GM12878 (cell line): ENCODE results near the gene CLCNKB. TPM values are rescaled to one million over a fixed set of nuclear protein-coding genes. Genes with fewer than 3 reads are reported as not detected.

ENCODE experiments used
- ATAC-seq: fragments of 200-7000 bp; cut with Tn5 transposase; 3 replicates; pipeline ENCODE4 v1.9.1; 2020; ENCODE audit warnings: mild to moderate bottlenecking, moderate library complexity
- BruUV-seq: library from RNA; stranded (reverse); fragments of 400-500 nt; replicated peaks from 2 replicates; lab custom pipeline; 2021; lab: Mats Ljungman, UMichigan
- CTCF ChIA-PET: fragments of 300-600 bp; sonication (Branson Sonifier 250); formaldehyde crosslinking; extraction: SDS; loops from one replicate; lab custom pipeline; 2021; ENCODE audit warnings: inconsistent platforms; lab: Yijun Ruan, JAX
- POLR2A ChIA-PET: fragments of 350-600 bp; formaldehyde crosslinking; extraction: SDS; loops from one replicate; lab custom pipeline; 2021; ENCODE audit warnings: inconsistent platforms; lab: Charles Lee
- RAD21 ChIA-PET: fragments of 300-600 bp; sonication (Branson Sonifier 250); formaldehyde crosslinking; loops from one replicate; lab custom pipeline; 2023; ENCODE audit warnings: antibody characterized with exemption; ENCODE audit not compliant: unreplicated experiment; lab: Charles Lee
- SMC1A ChIA-PET: fragments of 300-600 bp; sonication (Branson Sonifier 250); formaldehyde crosslinking; loops from one replicate; lab custom pipeline; 2023; ENCODE audit not compliant: unreplicated experiment, uncharacterized antibody; lab: Charles Lee
- DNase-seq: peaks from one replicate; pipeline ENCODE4 v3.0.0-alpha.2; 2011; ENCODE audit warnings: low read depth, low spot score
- FAIRE-seq: peaks from 3 replicates; lab custom pipeline; 2011; peaks lifted over from hg19 to GRCh38; lab: Jason Lieb, UNC
- H2AFZ ChIP-seq: 2 replicates; pipeline ENCODE4 v1.6.0; 2011; ENCODE audit warnings: low read depth, low read length, control low read depth; ENCODE audit not compliant: control insufficient read depth
- H3K27ac ChIP-seq: 2 replicates; pipeline ENCODE4 v1.5.1; 2011; ENCODE audit warnings: control low read depth; ENCODE audit not compliant: control insufficient read depth, insufficient read depth
- H3K27me3 ChIP-seq, 2 experiments: replicated peaks in 1 of 2; 2 replicates each; pipeline versions ENCODE4 v1.6.0 to v1.6.1; 2011; ENCODE audit warnings: low read length in 1 of 2; ENCODE audit not compliant: control insufficient read depth in 2 of 2, insufficient read depth in 2 of 2
- H3K36me3 ChIP-seq, 2 experiments: 2 replicates each; pipeline ENCODE4 v1.5.1; 2011; ENCODE audit warnings: low read length in 1 of 2; ENCODE audit not compliant: control insufficient read depth in 2 of 2, insufficient read depth in 2 of 2
- H3K4me1 ChIP-seq: 2 replicates; pipeline ENCODE4 v1.6.1; 2011; ENCODE audit warnings: mild to moderate bottlenecking, low read length, moderate library complexity, mixed read lengths; ENCODE audit not compliant: control insufficient read depth, insufficient read depth
- H3K4me2 ChIP-seq: 2 replicates; pipeline ENCODE4 v1.6.0; 2011; ENCODE audit warnings: control low read depth; ENCODE audit not compliant: control insufficient read depth, insufficient read depth
- H3K4me3 ChIP-seq: fragments of 200-600 bp; sonication (generic); 2 replicates; pipeline ENCODE4 v1.5.1; 2016
- H3K79me2 ChIP-seq: 2 replicates; pipeline ENCODE4 v1.6.0; 2011; ENCODE audit warnings: low read length; ENCODE audit not compliant: control insufficient read depth, insufficient read depth
- H3K9ac ChIP-seq: 2 replicates; pipeline ENCODE4 v1.8.0; 2011; ENCODE audit warnings: low read length, control low read depth, mixed read lengths; ENCODE audit not compliant: control insufficient read depth, insufficient read depth
- H3K9me3 ChIP-seq: replicated peaks from 3 replicates; pipeline ENCODE4 v1.5.1; 2011; ENCODE audit warnings: mild to moderate bottlenecking, low read length; ENCODE audit not compliant: control insufficient read depth, insufficient read depth
- H4K20me1 ChIP-seq: 2 replicates; pipeline ENCODE4 v1.6.0; 2011; ENCODE audit not compliant: control insufficient read depth, insufficient read depth
- CHD2 ChIP-seq: IDR thresholded peaks from 2 replicates; pipeline ENCODE4 v1.6.1; 2011; ENCODE audit warnings: low read depth, low read length, improper control_type of control experiment, borderline replicate concordance
- EED ChIP-seq: sonication (generic); IDR thresholded peaks from 2 replicates; pipeline ENCODE4 v1.6.1; 2016; ENCODE audit warnings: antibody characterized with exemption, low read depth
- KDM1A ChIP-seq: fragments of 200-600 bp; sonication (generic); IDR thresholded peaks from 2 replicates; pipeline ENCODE4 v1.6.1; 2016; ENCODE audit warnings: borderline replicate concordance
- ZNF384 ChIP-seq: IDR thresholded peaks from 2 replicates; pipeline ENCODE4 v1.6.1; 2012; ENCODE audit warnings: low read depth, mild to moderate bottlenecking, low read length, improper control_type of control experiment, borderline replicate concordance
- WGBS: methylation state at CpG from one replicate; pipeline ENCODE4 v1.1.6; 2016; ENCODE audit warnings: low lambda C conversion rate; ENCODE audit not compliant: insufficient replicate concordance, insufficient coverage; ENCODE audit errors: missing lambda C conversion rate; 5-methylcytosine and 5-hydroxymethylcytosine counted together
- in situ Hi-C: fragments of 300-500 bp; cut with MboI; formaldehyde crosslinking; loops from 9 replicates; pipeline ENCODE4 v1.14.3; 2018; ENCODE audit warnings: mixed read lengths
- intact Hi-C: fragments of 100-400 bp; cut with micrococcal nuclease; formaldehyde crosslinking; loops from one replicate; pipeline ENCODE4 v1.14.2; 2022; ENCODE audit not compliant: unreplicated experiment
- polyA plus RNA-seq, 11 experiments: library from polyadenylated mRNA; depleted of rRNA in 4 of 11; unstranded in 6 of 11; stranded (reverse) in 5 of 11; fragments of >200 nt; fragmentation: Nextera tagmentation in 4 of 11; fragmentation: Illumina TruSeq in 1 of 11; extraction: Ambion mirVana in 4 of 11; extraction: Trizol in 1 of 11; gene quantifications; 1 replicate in 1 of 11; 2 replicates in 10 of 11; pipeline versions ENCODE4 v1.2.1 to v1.2.3, GENCODE V29; 2011 to 2016; ENCODE audit warnings: inconsistent platforms in 2 of 11, missing spikeins in 2 of 11, low read depth in 1 of 11
- total RNA-seq, 4 experiments: library from RNA; depleted of rRNA in 3 of 4; stranded (reverse); fragments of >200 nt in 3 of 4; fragmentation: Illumina TruSeq in 1 of 4; extraction: Trizol in 1 of 4; gene quantifications; 2 replicates each; pipeline versions ENCODE4 v1.2.1 to v1.2.3, GENCODE V29; 2013 to 2021
- TF ChIP-seq, protein P1 (sequence below): IDR thresholded peaks from 2 replicates; pipeline ENCODE4 v1.6.1; 2011; ENCODE audit warnings: low read depth, low read length, improper control_type of control experiment, borderline replicate concordance
- TF ChIP-seq, protein P2 (sequence below): IDR thresholded peaks from 2 replicates; pipeline ENCODE4 v1.6.1; 2011; ENCODE audit warnings: borderline replicate concordance, low read depth, mild to moderate bottlenecking, moderate library complexity, mixed read lengths, low read length; ENCODE audit not compliant: insufficient read depth; ENCODE audit errors: extremely low read length

CLCNKB gene
- total and polyA plus RNA-seq, 10 of the 15 experiments (the other 5 are each of a cell fraction or from before 2014, with no cell fraction given), result 0.05 TPM; not detected in 9

- SMC1A ChIA-PET, result interaction anchor here (0.5 to 2.4 kb wide), 6 partner anchors 13 to 203 kb away, joined by 3 to 8 read pairs (median 4); no protein-coding TSS in a partner anchor
- intact Hi-C loops (no loop called here), in situ Hi-C loops (no loop called here)
- CTCF ChIA-PET, result interaction anchor here (0.9 to 2.1 kb wide), 5 partner anchors 10 to 206 kb away, joined by 3 to 8 read pairs (median 7); no protein-coding TSS in a partner anchor
- POLR2A ChIA-PET, result interaction anchor here (0.6 to 0.7 kb wide), 2 partner anchors 21 to 184 kb away, joined by 3 to 5 read pairs; no protein-coding TSS in a partner anchor
- Histone ChIP-seq H3K4me3 (no peak overlapping the region), H3K36me3 (no peaks in the 10 kb centered on the region), H2AFZ (no peak overlapping the region), H3K27me3 (no peaks in the 10 kb centered on the region), H3K79me2 (no peaks in the 10 kb centered on the region), H3K4me1 (no peaks in the 10 kb centered on the region), H3K9me3 (no peaks in the 10 kb centered on the region), H4K20me1 (no peaks in the 10 kb centered on the region; the same call in 1 of the 2 replicates), H3K27ac (no peak overlapping the region), H3K9ac (no peak overlapping the region), H3K4me2 (no peak overlapping the region)
- TF ChIP-seq, protein P1, sequence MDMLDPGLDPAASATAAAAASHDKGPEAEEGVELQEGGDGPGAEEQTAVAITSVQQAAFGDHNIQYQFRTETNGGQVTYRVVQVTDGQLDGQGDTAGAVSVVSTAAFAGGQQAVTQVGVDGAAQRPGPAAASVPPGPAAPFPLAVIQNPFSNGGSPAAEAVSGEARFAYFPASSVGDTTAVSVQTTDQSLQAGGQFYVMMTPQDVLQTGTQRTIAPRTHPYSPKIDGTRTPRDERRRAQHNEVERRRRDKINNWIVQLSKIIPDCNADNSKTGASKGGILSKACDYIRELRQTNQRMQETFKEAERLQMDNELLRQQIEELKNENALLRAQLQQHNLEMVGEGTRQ, result no peak
- TF ChIP-seq EED (no peak), ZNF384 (no peak), KDM1A (no peak), CHD2 (no peak)
- TF ChIP-seq, protein P2, sequence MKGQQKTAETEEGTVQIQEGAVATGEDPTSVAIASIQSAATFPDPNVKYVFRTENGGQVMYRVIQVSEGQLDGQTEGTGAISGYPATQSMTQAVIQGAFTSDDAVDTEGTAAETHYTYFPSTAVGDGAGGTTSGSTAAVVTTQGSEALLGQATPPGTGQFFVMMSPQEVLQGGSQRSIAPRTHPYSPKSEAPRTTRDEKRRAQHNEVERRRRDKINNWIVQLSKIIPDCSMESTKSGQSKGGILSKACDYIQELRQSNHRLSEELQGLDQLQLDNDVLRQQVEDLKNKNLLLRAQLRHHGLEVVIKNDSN, result no peak
- RAD21 ChIA-PET, result interaction anchor here (1.3 to 1.6 kb wide), 2 partner anchors 10 to 182 kb away, joined by 3 to 5 read pairs; no protein-coding TSS in a partner anchor
- BruUV-seq, result no TSS peak
- DNase-seq, result no peak
- WGBS, result 49% methylated on average over 8 of the region's 9 CpGs
- no peak for FAIRE-seq
- no peak for ATAC-seq
Measured at GRCh38 chr1:15997076-15997585, 46.5 kb upstream of the CLCNKB start.
